ENCODE data around the gene UBAC2.

- no peak for TF ChIP-seq ZFP3 (CRISPR knock-in tag; IDR thresholded peaks at IDR 0.05)
- TF ChIP-seq BACH2 (CRISPR knock-in tag; IDR thresholded peaks at IDR 0.05; ENCODE audit: borderline replicate concordance): no peak
- TF ChIP-seq CREB5 (CRISPR knock-in tag; IDR thresholded peaks at IDR 0.05; ENCODE audit: low read depth): no peak
- no peak for TF ChIP-seq ZNF565 (CRISPR knock-in tag; conservative IDR thresholded peaks at IDR 0.05; ENCODE audit: low read depth)
- TF ChIP-seq, protein P1, sequence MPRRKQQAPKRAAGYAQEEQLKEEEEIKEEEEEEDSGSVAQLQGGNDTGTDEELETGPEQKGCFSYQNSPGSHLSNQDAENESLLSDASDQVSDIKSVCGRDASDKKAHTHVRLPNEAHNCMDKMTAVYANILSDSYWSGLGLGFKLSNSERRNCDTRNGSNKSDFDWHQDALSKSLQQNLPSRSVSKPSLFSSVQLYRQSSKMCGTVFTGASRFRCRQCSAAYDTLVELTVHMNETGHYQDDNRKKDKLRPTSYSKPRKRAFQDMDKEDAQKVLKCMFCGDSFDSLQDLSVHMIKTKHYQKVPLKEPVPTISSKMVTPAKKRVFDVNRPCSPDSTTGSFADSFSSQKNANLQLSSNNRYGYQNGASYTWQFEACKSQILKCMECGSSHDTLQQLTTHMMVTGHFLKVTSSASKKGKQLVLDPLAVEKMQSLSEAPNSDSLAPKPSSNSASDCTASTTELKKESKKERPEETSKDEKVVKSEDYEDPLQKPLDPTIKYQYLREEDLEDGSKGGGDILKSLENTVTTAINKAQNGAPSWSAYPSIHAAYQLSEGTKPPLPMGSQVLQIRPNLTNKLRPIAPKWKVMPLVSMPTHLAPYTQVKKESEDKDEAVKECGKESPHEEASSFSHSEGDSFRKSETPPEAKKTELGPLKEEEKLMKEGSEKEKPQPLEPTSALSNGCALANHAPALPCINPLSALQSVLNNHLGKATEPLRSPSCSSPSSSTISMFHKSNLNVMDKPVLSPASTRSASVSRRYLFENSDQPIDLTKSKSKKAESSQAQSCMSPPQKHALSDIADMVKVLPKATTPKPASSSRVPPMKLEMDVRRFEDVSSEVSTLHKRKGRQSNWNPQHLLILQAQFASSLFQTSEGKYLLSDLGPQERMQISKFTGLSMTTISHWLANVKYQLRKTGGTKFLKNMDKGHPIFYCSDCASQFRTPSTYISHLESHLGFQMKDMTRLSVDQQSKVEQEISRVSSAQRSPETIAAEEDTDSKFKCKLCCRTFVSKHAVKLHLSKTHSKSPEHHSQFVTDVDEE (CRISPR knock-in tag; IDR thresholded peaks at IDR 0.05): no peak
- no peak for TF ChIP-seq CSDC2 (CRISPR knock-in tag; IDR thresholded peaks at IDR 0.05)
- TF ChIP-seq ZFP30 (CRISPR knock-in tag; IDR thresholded peaks at IDR 0.05): no peak
- no peak for TF ChIP-seq POU6F1 (CRISPR knock-in tag; IDR thresholded peaks at IDR 0.05; ENCODE audit: borderline replicate concordance, low read depth)
- no peak for TF ChIP-seq ZC3H10 (CRISPR knock-in tag; IDR thresholded peaks at IDR 0.05)
- no peak for TF ChIP-seq ARNTL (CRISPR knock-in tag; IDR thresholded peaks at IDR 0.05; ENCODE audit: borderline replicate concordance, low read depth)
- TF ChIP-seq PATZ1 (CRISPR knock-in tag; IDR thresholded peaks at IDR 0.05; ENCODE audit: borderline replicate concordance): no peak
- TF ChIP-seq ZNF8 (CRISPR knock-in tag; IDR thresholded peaks at IDR 0.05): no peak
These were observed 27.7 kb upstream of the UBAC2 start for GRCh38 chr13:99172951-99173350.
